Right renal pelvis (tissue), 4 donors: ENCODE results near the gene AP1M1. TPM values are rescaled to one million over a fixed set of nuclear protein-coding genes. Genes with fewer than 3 reads are reported as not detected.

ENCODE experiments used
- DNase-seq, 4 donors: peaks; one replicate each; pipeline ENCODE4 v3.0.0-alpha.2; 2013; ENCODE audit warnings: low read depth in 4 of 4, low spot score in 3 of 4, missing footprints in 1 of 4
- polyA plus RNA-seq, 4 donors: library from polyadenylated mRNA; unstranded; fragments of 120-200 nt; gene quantifications; one replicate each; pipeline ENCODE4 v1.2.1, GENCODE V29; 2013; ENCODE audit not compliant: insufficient read length in 4 of 4

Gene AP1M1
- polyA plus RNA-seq, 4 donors = 55.5 to 68.6 (median 59.8) TPM

GRCh38 chr19:16207063-16207462 is 9.4 kb downstream of the AP1M1 start:
- no peak for DNase-seq

GRCh38 chr19:16207490-16208025 is 9.8 kb downstream of the AP1M1 start:
- no peak for DNase-seq

- no peak for DNase-seq
Measured at GRCh38 chr19:16208064-16208759, 10.5 kb downstream of the AP1M1 start.

DNA sequence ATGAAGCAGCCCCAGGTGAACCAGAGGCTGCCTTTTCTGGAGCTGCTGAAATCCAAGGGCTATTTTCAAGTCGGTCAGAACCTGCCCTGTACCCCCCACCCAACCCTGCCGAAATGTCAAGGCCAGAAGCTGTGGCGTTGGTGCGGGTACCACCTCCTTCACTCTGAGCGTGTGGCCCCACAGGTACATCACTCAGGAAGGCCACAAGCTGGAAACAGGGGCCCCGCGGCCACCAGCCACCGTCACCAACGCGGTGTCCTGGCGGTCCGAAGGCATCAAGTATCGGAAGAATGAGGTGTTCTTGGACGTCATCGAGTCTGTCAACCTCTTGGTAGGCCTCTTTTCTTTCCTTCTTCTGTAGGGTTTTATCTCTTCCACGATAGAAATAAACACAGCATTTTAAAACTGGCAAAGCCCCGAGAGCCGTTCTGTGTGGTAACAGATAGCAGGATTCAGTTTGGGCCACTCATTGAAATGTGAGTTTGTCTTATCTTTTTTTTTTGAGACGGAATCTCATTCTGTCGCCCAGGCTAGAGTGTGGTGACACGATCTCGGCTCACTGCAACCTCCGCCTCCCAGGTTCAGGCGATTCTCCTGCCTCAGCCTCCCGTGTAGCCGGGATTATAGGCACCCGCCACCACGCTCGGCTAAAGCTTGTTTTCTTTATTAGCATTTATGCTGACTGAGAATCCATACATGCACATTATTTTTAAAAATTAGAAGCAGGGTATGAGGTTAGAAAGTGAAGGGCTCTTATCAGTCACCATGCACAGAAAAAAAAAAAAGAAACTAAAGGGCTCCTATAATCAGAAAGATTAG is 11.3 kb downstream of the AP1M1 start:
- no peak for DNase-seq

- DNase-seq = no peak
Measured at GRCh38 chr19:16210168-16210567, 12.5 kb downstream of the AP1M1 start.

DNA sequence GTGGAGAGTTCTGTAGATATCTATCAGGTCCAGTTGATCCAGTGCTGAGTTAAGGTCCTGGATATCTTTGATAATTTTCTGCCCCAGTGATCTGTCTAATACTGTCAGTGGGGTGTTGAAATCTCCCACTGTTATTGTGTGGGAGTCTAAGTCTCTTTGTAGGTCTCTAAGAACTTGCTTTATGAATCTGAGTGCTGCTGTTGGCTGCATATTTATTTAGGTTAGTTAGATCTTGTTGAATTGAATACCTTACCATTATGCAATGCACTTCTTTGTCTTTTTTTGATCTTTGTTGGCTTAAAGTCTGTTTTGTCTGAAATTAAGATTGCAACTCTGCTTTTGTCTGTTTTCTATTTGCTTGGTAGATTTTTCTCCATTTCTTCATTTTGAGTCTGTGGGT is 15.4 kb downstream of the AP1M1 start:
- no peak for DNase-seq

DNA sequence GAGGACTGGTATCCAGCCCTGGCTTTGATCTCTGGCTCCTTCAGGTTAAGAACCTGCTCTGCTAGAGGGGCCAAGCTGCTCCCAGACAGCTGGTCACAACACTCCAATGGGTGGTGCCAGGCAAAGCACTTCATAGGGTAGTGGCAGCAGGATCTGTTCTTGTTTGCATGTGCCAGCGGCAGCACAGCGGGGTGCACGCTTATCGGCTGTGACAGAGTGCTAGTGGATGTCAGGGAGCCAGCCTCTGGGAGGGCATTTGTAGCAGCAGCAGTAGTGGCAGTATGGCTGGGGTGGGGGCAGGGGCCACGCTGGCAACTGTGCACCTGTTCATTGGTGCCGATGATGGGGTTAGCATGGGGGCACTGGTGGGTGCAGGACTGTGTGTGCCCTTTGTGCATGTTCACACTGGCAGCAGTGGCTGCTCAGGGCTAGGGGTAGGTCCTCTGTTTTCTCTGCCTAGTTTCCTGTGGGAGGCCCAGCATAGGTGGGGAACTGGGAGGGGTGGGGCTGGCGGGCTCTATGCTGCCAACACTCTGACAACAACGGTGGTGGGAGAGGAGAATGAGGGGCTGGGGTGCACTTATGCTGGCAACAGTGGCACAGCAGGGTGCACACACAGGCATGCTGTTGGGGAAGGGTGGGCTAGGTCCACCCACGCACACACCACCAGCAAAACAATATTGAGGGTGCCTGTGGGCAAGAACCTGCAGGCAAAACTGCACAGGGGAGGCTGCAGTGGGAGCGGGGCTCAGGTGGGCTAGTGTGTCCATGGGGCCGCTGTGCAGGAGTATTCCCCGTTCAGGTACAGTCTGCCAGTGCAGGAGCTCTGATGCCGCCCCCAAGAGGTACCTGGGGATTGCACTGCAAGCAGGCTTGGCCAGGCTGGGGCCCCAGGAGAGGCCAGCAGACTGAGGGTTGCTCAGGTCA is 19.3 kb downstream of the AP1M1 start:
- no peak for DNase-seq

GRCh38 chr19:16217716-16218451 is 20.2 kb downstream of the AP1M1 start:
- no peak for DNase-seq

GRCh38 chr19:16218851-16219250 is 21.1 kb downstream of the AP1M1 start:
- no peak for DNase-seq

DNA sequence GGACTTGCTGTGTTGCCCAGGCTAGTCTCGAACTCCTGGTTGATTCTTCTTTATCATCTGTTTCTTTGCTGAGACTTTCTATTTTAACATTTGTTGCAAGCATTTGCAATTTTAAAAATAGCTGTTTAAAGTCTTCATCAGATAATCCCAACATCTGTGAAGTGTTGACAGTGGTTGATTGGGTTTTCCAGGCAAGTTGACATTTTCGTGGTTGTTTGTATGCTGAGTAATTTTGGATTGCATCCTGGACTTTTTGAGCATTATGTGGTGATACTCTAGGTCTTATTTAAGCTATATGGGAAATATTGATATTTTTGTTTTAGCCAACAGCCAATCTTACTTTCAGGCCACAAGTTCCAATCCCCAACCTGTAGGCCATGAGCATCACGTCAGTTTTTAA is 25.1 kb downstream of the AP1M1 start:
- no peak for DNase-seq

- no peak for DNase-seq
Measured at GRCh38 chr19:16223746-16224145, 26.0 kb downstream of the AP1M1 start.

DNA sequence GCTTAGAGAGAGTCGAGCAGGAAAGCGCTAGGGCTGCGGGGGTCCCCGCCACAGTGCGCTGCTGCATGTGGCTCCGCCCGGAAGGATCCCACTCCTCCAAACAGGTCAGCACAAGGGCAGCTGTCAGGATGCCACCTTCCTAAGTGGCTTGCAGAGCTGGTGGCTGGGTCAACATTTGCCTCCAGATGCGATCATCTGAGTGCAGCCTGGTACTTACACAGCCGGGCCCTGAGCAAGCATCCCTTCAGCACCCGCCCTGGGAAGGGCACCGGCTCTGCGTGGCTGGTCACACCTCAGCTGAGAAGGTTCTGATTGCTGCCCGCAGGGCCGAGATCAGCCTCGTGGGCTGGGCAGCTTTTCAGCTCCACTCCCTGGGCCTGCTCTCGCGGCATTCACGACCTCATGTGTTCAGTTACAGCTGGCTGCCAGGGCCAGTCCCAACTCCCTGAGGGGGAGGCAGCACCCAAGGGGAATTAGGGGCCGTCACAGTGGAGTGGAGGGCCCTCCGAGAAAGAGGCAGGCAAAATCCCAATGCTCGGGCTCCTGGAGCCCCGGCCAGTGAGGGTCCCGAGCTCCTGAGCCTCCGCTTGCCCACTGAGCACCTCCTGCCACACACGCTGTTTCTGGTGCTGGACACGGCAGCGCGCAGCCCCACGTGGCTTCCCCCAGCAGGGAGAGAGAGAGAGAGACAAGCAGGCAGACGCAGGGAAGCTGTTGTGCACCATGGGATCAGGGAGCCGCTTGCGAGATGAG is 26.8 kb downstream of the AP1M1 start:
- no peak for DNase-seq

- no peak for DNase-seq
Measured at GRCh38 chr19:16225279-16226183, 27.8 kb downstream of the AP1M1 start.

GRCh38 chr19:16226184-16226591 is 28.5 kb downstream of the AP1M1 start:
- no peak for DNase-seq

GRCh38 chr19:16226878-16227836 is 29.4 kb downstream of the AP1M1 start:
- DNase-seq = no peak

DNA sequence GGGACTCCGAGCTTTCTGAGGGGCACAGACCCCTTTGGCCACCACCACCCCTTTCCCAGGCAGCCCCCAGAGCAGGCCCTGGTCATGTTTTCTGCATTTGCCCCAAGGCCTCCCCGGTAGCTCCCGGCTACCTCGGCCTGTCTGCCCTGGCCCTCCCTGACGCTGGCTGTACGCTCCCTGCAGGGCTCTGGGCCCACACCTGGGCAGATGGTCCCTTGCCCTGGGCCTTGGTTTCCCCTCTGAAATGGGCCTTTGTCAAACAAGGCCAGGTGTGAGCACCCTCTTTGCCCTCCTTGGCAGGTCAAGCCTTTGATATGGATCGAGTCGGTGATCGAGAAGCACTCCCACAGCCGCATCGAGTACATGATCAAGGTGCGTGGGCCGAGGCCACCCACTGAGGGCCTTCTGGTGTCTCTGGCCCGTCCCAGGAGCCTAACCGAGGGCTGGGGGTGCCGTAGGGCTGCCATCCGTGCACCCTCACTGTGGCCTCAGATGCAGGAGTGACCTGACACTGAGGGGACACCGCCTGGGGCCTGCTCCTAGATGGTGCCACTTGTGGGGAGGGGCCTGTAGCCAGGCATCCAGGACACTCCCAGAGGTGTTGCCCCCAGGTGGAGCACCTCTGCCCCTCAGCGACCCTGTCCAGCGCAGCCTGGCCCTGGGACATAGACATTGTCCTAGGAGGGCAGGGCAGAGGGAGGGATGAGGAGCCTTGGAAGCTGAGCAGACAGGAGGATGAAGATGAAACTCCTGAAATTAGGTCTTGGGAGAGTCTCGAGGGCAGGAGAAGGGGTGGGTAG is 30.3 kb downstream of the AP1M1 start:
- no peak for DNase-seq
